ENCODE data around the gene KPNA1.

DNA sequence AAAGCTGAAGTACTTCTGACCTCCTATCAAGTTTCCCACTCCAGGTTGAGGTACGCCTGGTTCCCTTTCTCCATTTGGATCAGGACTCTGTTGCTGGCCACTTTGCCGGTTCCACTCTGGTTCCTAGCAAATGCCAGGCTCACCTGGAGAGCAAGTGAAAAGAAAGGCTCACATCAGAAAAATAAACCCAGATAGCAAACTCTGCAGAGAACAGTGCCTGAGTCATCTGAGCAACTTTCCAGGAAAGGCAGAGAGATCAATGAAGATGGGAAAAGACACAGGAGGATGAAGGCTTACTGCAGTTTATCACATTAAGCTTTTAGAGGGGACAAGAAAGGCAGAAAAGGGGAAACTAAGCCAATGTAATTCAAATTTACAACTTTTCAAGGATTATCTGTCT, 57.0 kb downstream of the KPNA1 start:
- TF ChIP-seq, protein P1, sequence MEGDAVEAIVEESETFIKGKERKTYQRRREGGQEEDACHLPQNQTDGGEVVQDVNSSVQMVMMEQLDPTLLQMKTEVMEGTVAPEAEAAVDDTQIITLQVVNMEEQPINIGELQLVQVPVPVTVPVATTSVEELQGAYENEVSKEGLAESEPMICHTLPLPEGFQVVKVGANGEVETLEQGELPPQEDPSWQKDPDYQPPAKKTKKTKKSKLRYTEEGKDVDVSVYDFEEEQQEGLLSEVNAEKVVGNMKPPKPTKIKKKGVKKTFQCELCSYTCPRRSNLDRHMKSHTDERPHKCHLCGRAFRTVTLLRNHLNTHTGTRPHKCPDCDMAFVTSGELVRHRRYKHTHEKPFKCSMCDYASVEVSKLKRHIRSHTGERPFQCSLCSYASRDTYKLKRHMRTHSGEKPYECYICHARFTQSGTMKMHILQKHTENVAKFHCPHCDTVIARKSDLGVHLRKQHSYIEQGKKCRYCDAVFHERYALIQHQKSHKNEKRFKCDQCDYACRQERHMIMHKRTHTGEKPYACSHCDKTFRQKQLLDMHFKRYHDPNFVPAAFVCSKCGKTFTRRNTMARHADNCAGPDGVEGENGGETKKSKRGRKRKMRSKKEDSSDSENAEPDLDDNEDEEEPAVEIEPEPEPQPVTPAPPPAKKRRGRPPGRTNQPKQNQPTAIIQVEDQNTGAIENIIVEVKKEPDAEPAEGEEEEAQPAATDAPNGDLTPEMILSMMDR (IDR thresholded peaks at IDR 0.05), result no peak
- TF ChIP-seq POLR2A (IDR thresholded peaks at IDR 0.05), result no peak
